DOHH2 (cell line): ENCODE measurements around the gene NEMF.

Experiments used
- H3F3A ChIP-seq: fragments of 200-600 bp; sonication (generic), shearing (Covaris generic); 2 replicates; pipeline ENCODE4 v1.6.0; 2016; ENCODE audit warnings: antibody characterized with exemption, mild to moderate bottlenecking; ENCODE audit not compliant: control insufficient read depth, insufficient read depth
- H3K27ac ChIP-seq: fragments of 200-600 bp; sonication (generic); 2 replicates; pipeline ENCODE4 v1.5.1; 2014; ENCODE audit warnings: low read depth, mild to moderate bottlenecking, low read length, moderate library complexity
- H3K27me3 ChIP-seq: fragments of 200-600 bp; sonication (generic); 2 replicates; pipeline ENCODE4 v1.6.1; 2014; ENCODE audit warnings: mild to moderate bottlenecking, low read length, mixed read lengths; ENCODE audit not compliant: control insufficient read depth
- H3K36me3 ChIP-seq: fragments of 200-600 bp; sonication (generic); 2 replicates; pipeline ENCODE4 v1.6.1; 2014; ENCODE audit warnings: mild to moderate bottlenecking, low read length, moderate library complexity, mixed read lengths; ENCODE audit not compliant: control insufficient read depth
- H3K4me1 ChIP-seq: fragments of 200-600 bp; sonication (generic); 2 replicates; pipeline ENCODE4 v1.6.1; 2014; ENCODE audit warnings: mild to moderate bottlenecking, low read length, mixed read lengths; ENCODE audit not compliant: control insufficient read depth
- H3K4me2 ChIP-seq: fragments of 200-600 bp; sonication (generic); 2 replicates; pipeline ENCODE4 v1.6.0; 2014; ENCODE audit warnings: mild to moderate bottlenecking, low read length, moderate library complexity
- H3K4me3 ChIP-seq: fragments of 200-600 bp; sonication (generic); 2 replicates; pipeline ENCODE4 v1.5.1; 2014; ENCODE audit warnings: mild to moderate bottlenecking, low read length, mixed read lengths
- H3K79me2 ChIP-seq: fragments of 200-600 bp; sonication (generic); 2 replicates; pipeline ENCODE4 v1.6.1; 2014; ENCODE audit warnings: mild to moderate bottlenecking, low read length, mixed read lengths; ENCODE audit not compliant: control insufficient read depth
- H3K9me2 ChIP-seq: fragments of 200-600 bp; sonication (generic); replicated peaks from 2 replicates; pipeline ENCODE4 v1.6.1; 2014; ENCODE audit warnings: mild to moderate bottlenecking, low read length, mixed read lengths; ENCODE audit not compliant: control insufficient read depth
- H3K9me3 ChIP-seq: fragments of 200-600 bp; sonication (generic); 2 replicates; pipeline ENCODE4 v1.6.1; 2014; ENCODE audit warnings: antibody characterized with exemption, low read length, mixed read lengths; ENCODE audit not compliant: control insufficient read depth, insufficient read depth
- H4K20me1 ChIP-seq: fragments of 200-600 bp; sonication (generic); 2 replicates; pipeline ENCODE4 v1.6.0; 2014; ENCODE audit warnings: low read depth, mild to moderate bottlenecking, antibody characterized with exemption, low read length, moderate library complexity; ENCODE audit not compliant: control insufficient read depth, insufficient read depth
- CTCF ChIP-seq: fragments of 200-600 bp; sonication (generic); IDR thresholded peaks from one replicate; pipeline ENCODE4 v1.5.1; 2014; ENCODE audit warnings: antibody characterized with exemption, mild to moderate bottlenecking, low read depth, low read length; ENCODE audit not compliant: poor library complexity, severe bottlenecking
- EZH2phosphoT487 ChIP-seq: fragments of 200-600 bp; sonication (generic); IDR thresholded peaks from 2 replicates; pipeline ENCODE4 v1.6.1; 2017; ENCODE audit warnings: borderline replicate concordance, mild to moderate bottlenecking, antibody characterized with exemption, low read length, moderate library complexity, mixed read lengths

The NEMF gene

DNA sequence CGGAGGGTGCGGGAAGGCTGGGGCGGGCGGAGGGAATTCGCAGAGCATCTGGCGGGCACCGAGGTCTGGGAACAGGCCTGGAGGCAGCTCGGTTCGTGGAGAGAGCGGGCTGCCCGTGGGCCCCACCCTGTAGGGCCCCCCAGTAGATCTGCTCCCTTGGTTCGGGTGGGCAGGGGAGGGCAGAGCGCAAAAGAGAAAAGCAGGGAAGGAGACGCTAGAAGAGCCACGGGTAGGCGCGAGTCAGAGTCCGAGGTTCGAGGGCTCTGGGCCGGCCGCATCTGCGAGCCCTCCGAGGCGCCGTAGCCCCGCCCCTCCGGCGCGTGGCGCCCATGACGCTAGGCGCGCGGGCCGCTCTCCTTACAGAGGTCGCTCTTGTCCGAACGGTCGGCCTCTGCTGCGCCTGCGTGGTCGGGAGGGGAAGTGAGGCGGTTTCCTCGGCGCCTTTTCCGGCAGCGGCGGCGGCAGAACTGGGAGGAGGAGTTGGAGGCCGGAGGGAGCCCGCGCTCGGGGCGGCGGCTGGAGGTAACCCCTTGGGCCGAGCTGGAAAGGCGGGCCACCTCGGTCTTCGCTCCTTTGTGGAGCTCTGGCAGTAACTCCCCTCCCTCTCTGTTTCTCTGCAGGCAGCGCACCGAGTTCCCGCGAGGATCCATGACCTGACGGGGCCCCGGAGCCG lies 40.2 kb upstream of the NEMF start, which contains the start of gene ARF6:
TSS of gene ARF6 (plus strand) at position 447 of the 673 bp plus-strand sequence. CDS start 655 bp downstream, outside the sequence.
- Histone ChIP-seq H3K27ac (peak within 1 kb of the TSS; percentile 84), H4K20me1 (peaks cover 31% of the 10 kb centered on the region), H3F3A (peaks cover 30% of the 10 kb centered on the region), H3K4me3 (peak within 1 kb of the TSS; percentile 98), H3K4me1 (peaks cover 37% of the 10 kb centered on the region), H3K36me3 (peaks cover 47% of the 10 kb centered on the region), H3K27me3 (no peaks in the 10 kb centered on the region), H3K9me3 (no peaks in the 10 kb centered on the region), H3K4me2 (peak within 1 kb of the TSS; percentile 66), H3K9me2 (no peaks in the 10 kb centered on the region), H3K79me2 (peaks cover 59% of the 10 kb centered on the region)
- TF ChIP-seq EZH2phosphoT487 (no peak), CTCF (no peak)

GRCh38 chr14:49892301-49892635 lies 39.7 kb upstream of the NEMF start:
- Histone ChIP-seq H3K79me2 (peaks cover 54% of the 10 kb centered on the region), H3K9me3 (no peaks in the 10 kb centered on the region), H3K36me3 (peaks cover 44% of the 10 kb centered on the region), H3K4me3 (peak overlapping the region; percentile 98), H3K27ac (peak overlapping the region; percentile 84), H3K9me2 (no peaks in the 10 kb centered on the region), H3K4me1 (peaks cover 34% of the 10 kb centered on the region), H3F3A (peaks cover 25% of the 10 kb centered on the region), H3K4me2 (peak overlapping the region; percentile 66), H3K27me3 (no peaks in the 10 kb centered on the region), H4K20me1 (peaks cover 31% of the 10 kb centered on the region)
- no peak for TF ChIP-seq EZH2phosphoT487
- TF ChIP-seq CTCF = no peak

DNA sequence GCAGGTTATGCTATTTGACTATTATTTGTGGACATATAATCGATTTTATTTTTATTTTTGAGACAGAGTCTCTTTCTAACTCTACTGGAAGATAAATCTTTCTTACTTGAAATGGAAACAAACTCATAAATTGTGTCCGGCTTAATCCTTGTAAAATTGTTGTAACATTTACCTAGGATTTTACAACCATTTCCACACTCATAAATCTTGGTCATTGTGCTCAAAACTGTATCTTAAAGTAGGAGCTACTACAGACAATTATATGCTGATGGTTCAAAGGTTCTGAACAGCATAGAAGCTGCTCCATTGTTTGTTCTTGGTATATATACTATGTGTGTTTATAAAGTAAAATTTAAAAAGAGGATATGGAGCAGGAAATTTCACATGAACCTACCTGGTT lies 35.7 kb upstream of the NEMF start:
- H3K27me3 ChIP-seq = no peaks in the 10 kb centered on the region
- H3K9me2 ChIP-seq = no peaks in the 10 kb centered on the region
- H3K4me3 ChIP-seq = no peak overlapping the region
- no peak overlapping the region for H3K4me2 ChIP-seq
- H3K9me3 ChIP-seq = no peaks in the 10 kb centered on the region
- TF ChIP-seq CTCF (no peak), EZH2phosphoT487 (no peak)
- H3F3A ChIP-seq = peaks cover 7% of the 10 kb centered on the region; the same call in 1 of the 2 replicates
- H4K20me1 ChIP-seq = no peaks in the 10 kb centered on the region
- no peak overlapping the region for H3K27ac ChIP-seq
- peaks cover 4% of the 10 kb centered on the region for H3K36me3 ChIP-seq
- peaks cover 14% of the 10 kb centered on the region for H3K79me2 ChIP-seq
- H3K4me1 ChIP-seq = peaks cover 27% of the 10 kb centered on the region
